Dedifferentiated amniotic fluid mesenchymal stem cell (primary cell): ENCODE results near the gene GOLIM4.
"Not testable (repeated sequence)": the region's sequence is repeated elsewhere in the genome, so short reads cannot be mapped to it uniquely, and the experiment has no call there.

Source experiments
- DNase-seq: peaks from one replicate; pipeline ENCODE4 v3.0.0-alpha.2; 2016; ENCODE audit errors: extremely low spot score

The GOLIM4 gene

GRCh38 chr3:168048414-168049330, 47.1 kb downstream of the GOLIM4 start:
- DNase-seq: no peak

- DNase-seq: no peak
Measured at GRCh38 chr3:168047936-168048335, 47.8 kb downstream of the GOLIM4 start.

- peak; percentile 90 for DNase-seq
Measured at GRCh38 chr3:168047190-168047795, 48.4 kb downstream of the GOLIM4 start.

GRCh38 chr3:168044049-168044448, 51.7 kb downstream of the GOLIM4 start:
- no peak for DNase-seq

GRCh38 chr3:168040607-168041208, 55.0 kb downstream of the GOLIM4 start:
- peak; percentile 49 for DNase-seq

- DNase-seq: no peak
Measured at GRCh38 chr3:168037020-168037419, 58.7 kb downstream of the GOLIM4 start.

GRCh38 chr3:168036619-168037018, 59.1 kb downstream of the GOLIM4 start:
- DNase-seq: no peak

GRCh38 chr3:168034152-168034928, 61.4 kb downstream of the GOLIM4 start:
- DNase-seq: peak; percentile 44

- DNase-seq: no peak
Measured at GRCh38 chr3:168030577-168030976, 65.1 kb downstream of the GOLIM4 start.

GRCh38 chr3:168029705-168030104, 66.0 kb downstream of the GOLIM4 start:
- no peak for DNase-seq

- no peak for DNase-seq
Measured at GRCh38 chr3:168028086-168028485, 67.6 kb downstream of the GOLIM4 start.

- no peak for DNase-seq
Measured at GRCh38 chr3:168026764-168027163, 69.0 kb downstream of the GOLIM4 start.

GRCh38 chr3:168025076-168025475, 70.6 kb downstream of the GOLIM4 start:
- DNase-seq: no peak

- peak; percentile 79 for DNase-seq
Measured at GRCh38 chr3:168024537-168024941, 71.2 kb downstream of the GOLIM4 start.

GRCh38 chr3:168021737-168022450, 73.8 kb downstream of the GOLIM4 start:
- DNase-seq: no peak

- DNase-seq: not testable (repeated sequence)
Measured at GRCh38 chr3:168011280-168011679, 84.4 kb downstream of the GOLIM4 start.

- DNase-seq: no peak
Measured at GRCh38 chr3:168006584-168006983, 89.1 kb downstream of the GOLIM4 start.

- DNase-seq: no peak
Measured at GRCh38 chr3:168003911-168004310, 91.8 kb downstream of the GOLIM4 start.

GRCh38 chr3:168002786-168003368, 92.8 kb downstream of the GOLIM4 start:
- DNase-seq: no peak

- no peak for DNase-seq
Measured at GRCh38 chr3:168001244-168001643, 94.5 kb downstream of the GOLIM4 start.

- no peak for DNase-seq
Measured at GRCh38 chr3:167998253-167998652, 97.5 kb downstream of the GOLIM4 start.
